Non-pigmented ciliary epithelial cell (primary cell): ENCODE data around the gene SPANXN5.
"Not testable (repeated sequence)": the region's sequence is repeated elsewhere in the genome, so short reads cannot be mapped to it uniquely, and the experiment has no call there.

Experiments
- DNase-seq: peaks from one replicate; pipeline ENCODE4 v3.0.0-alpha.2; 2010; ENCODE audit warnings: low read depth

Gene SPANXN5

GRCh38 chrX:52797327-52797726 lies at the start of gene SPANXN5:
Gene SPANXN5, minus strand, starts transcription at chrX:52797427. Its CDS starts 79 bp downstream, at chrX:52797348.
- not testable (repeated sequence) for DNase-seq

GRCh38 chrX:52843619-52844018 lies 46.4 kb upstream of the SPANXN5 start:
- not testable (repeated sequence) for DNase-seq

GRCh38 chrX:52839137-52839536 lies 41.9 kb upstream of the SPANXN5 start:
- no peak for DNase-seq

GRCh38 chrX:52830551-52830950 lies 33.3 kb upstream of the SPANXN5 start:
- no peak for DNase-seq

GRCh38 chrX:52824608-52825007 lies 27.4 kb upstream of the SPANXN5 start:
- no peak for DNase-seq

- no peak for DNase-seq
Measured at GRCh38 chrX:52821079-52821760, 24.0 kb upstream of the SPANXN5 start.

GRCh38 chrX:52819788-52820187 lies 22.6 kb upstream of the SPANXN5 start:
- no peak for DNase-seq

- no peak for DNase-seq
Measured at GRCh38 chrX:52811065-52811625, 13.9 kb upstream of the SPANXN5 start, which contains the start of gene XAGE5. Gene XAGE5, plus strand, starts transcription at chrX:52811287. Its CDS starts 1,280 bp downstream, at chrX:52812567.

- DNase-seq = not testable (repeated sequence)
Measured at GRCh38 chrX:52804876-52805275, 7.6 kb upstream of the SPANXN5 start.

- DNase-seq = not testable (repeated sequence)
Measured at GRCh38 chrX:52773504-52773903, 23.7 kb downstream of the SPANXN5 start.

GRCh38 chrX:52765983-52766382 lies 31.2 kb downstream of the SPANXN5 start:
- not testable (repeated sequence) for DNase-seq

- DNase-seq = not testable (repeated sequence)
Measured at GRCh38 chrX:52750952-52751351, 46.3 kb downstream of the SPANXN5 start, which contains the start of gene SSX2B. Gene SSX2B, plus strand, starts transcription at chrX:52751252. Its CDS starts 1,429 bp downstream, at chrX:52752681.
